ENCODE measurements around the gene GTSE1. TPM values are rescaled to one million over a fixed set of nuclear protein-coding genes. Genes with fewer than 3 reads are reported as not detected.

The GTSE1 gene
- total and polyA plus RNA-seq, 2 of the 13 experiments (the other 11 are each of a cell fraction or from before 2014, with no cell fraction given), result 10.7 to 13.5 TPM

GRCh38 chr22:46362203-46362933, 65.7 kb downstream of the GTSE1 start (continued):
- no peak for TF ChIP-seq AKNA (CRISPR knock-in tag; IDR thresholded peaks at IDR 0.05; ENCODE audit: borderline replicate concordance)
- TF ChIP-seq KLF6 (CRISPR knock-in tag; IDR thresholded peaks at IDR 0.05), result no peak
- TF ChIP-seq, protein P1, sequence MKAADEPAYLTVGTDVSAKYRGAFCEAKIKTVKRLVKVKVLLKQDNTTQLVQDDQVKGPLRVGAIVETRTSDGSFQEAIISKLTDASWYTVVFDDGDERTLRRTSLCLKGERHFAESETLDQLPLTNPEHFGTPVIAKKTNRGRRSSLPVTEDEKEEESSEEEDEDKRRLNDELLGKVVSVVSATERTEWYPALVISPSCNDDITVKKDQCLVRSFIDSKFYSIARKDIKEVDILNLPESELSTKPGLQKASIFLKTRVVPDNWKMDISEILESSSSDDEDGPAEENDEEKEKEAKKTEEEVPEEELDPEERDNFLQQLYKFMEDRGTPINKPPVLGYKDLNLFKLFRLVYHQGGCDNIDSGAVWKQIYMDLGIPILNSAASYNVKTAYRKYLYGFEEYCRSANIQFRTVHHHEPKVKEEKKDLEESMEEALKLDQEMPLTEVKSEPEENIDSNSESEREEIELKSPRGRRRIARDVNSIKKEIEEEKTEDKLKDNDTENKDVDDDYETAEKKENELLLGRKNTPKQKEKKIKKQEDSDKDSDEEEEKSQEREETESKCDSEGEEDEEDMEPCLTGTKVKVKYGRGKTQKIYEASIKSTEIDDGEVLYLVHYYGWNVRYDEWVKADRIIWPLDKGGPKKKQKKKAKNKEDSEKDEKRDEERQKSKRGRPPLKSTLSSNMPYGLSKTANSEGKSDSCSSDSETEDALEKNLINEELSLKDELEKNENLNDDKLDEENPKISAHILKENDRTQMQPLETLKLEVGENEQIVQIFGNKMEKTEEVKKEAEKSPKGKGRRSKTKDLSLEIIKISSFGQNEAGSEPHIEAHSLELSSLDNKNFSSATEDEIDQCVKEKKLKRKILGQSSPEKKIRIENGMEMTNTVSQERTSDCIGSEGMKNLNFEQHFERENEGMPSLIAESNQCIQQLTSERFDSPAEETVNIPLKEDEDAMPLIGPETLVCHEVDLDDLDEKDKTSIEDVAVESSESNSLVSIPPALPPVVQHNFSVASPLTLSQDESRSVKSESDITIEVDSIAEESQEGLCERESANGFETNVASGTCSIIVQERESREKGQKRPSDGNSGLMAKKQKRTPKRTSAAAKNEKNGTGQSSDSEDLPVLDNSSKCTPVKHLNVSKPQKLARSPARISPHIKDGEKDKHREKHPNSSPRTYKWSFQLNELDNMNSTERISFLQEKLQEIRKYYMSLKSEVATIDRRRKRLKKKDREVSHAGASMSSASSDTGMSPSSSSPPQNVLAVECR (CRISPR knock-in tag; IDR thresholded peaks at IDR 0.05; ENCODE audit: borderline replicate concordance), result peak; percentile 21; the same call in 1 of the 2 replicates
- peak; percentile 74 for TF ChIP-seq CREB1 (IDR thresholded peaks at IDR 0.05)
- no peak; the same call in 1 of the 2 replicates for TF ChIP-seq CREB1 (CRISPR knock-in tag; IDR thresholded peaks at IDR 0.05)
- no peak for TF ChIP-seq NFE2 (CRISPR knock-in tag; IDR thresholded peaks at IDR 0.05)
- no peak for TF ChIP-seq ZNF317 (CRISPR knock-in tag; IDR thresholded peaks at IDR 0.05)
- TF ChIP-seq, protein P2, sequence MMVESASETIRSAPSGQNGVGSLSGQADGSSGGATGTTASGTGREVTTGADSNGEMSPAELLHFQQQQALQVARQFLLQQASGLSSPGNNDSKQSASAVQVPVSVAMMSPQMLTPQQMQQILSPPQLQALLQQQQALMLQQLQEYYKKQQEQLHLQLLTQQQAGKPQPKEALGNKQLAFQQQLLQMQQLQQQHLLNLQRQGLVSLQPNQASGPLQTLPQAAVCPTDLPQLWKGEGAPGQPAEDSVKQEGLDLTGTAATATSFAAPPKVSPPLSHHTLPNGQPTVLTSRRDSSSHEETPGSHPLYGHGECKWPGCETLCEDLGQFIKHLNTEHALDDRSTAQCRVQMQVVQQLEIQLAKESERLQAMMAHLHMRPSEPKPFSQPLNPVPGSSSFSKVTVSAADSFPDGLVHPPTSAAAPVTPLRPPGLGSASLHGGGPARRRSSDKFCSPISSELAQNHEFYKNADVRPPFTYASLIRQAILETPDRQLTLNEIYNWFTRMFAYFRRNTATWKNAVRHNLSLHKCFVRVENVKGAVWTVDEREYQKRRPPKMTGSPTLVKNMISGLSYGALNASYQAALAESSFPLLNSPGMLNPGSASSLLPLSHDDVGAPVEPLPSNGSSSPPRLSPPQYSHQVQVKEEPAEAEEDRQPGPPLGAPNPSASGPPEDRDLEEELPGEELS (CRISPR knock-in tag; IDR thresholded peaks at IDR 0.05), result peak; percentile 31; the same call in 1 of the 2 replicates
- TF ChIP-seq RXRB (CRISPR knock-in tag; IDR thresholded peaks at IDR 0.05; ENCODE audit: borderline replicate concordance), result peak; percentile 37
- TF ChIP-seq ZNF451 (CRISPR knock-in tag; IDR thresholded peaks at IDR 0.05), result no peak
- peak; percentile 52; the same call in 1 of the 2 replicates for TF ChIP-seq FOXA3 (CRISPR knock-in tag; IDR thresholded peaks at IDR 0.05)
- TF ChIP-seq TCF12 (IDR thresholded peaks at IDR 0.05), result no peak
- TF ChIP-seq TCF12 (CRISPR knock-in tag; IDR thresholded peaks at IDR 0.05), result no peak
- no peak for TF ChIP-seq ETV6 (CRISPR knock-in tag; conservative IDR thresholded peaks at IDR 0.05)
- TF ChIP-seq, protein P3, sequence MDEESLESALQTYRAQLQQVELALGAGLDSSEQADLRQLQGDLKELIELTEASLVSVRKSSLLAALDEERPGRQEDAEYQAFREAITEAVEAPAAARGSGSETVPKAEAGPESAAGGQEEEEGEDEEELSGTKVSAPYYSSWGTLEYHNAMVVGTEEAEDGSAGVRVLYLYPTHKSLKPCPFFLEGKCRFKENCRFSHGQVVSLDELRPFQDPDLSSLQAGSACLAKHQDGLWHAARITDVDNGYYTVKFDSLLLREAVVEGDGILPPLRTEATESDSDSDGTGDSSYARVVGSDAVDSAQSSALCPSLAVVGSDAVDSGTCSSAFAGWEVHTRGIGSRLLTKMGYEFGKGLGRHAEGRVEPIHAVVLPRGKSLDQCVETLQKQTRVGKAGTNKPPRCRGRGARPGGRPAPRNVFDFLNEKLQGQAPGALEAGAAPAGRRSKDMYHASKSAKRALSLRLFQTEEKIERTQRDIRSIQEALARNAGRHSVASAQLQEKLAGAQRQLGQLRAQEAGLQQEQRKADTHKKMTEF (CRISPR knock-in tag; IDR thresholded peaks at IDR 0.05), result 0 out of 2 replicates have a peak, but pooled peaks have one; percentile 33
- TF ChIP-seq ZNF34 (CRISPR knock-in tag; IDR thresholded peaks at IDR 0.05; ENCODE audit: borderline replicate concordance), result no peak
- peak; percentile 70 for TF ChIP-seq STAG1 (CRISPR knock-in tag; IDR thresholded peaks at IDR 0.05)

All from HepG2 (cell line).